Ascending aorta (tissue), 2 donors: Measurements from ENCODE around the gene TCERG1L. TPM values are rescaled to one million over a fixed set of nuclear protein-coding genes. Genes with fewer than 3 reads are reported as not detected.
"Not testable (repeated sequence)": the region's sequence is repeated elsewhere in the genome, so short reads cannot be mapped to it uniquely, and the experiment has no call there.

Source experiments
- DNase-seq, 2 donors: peaks; one replicate each; pipeline ENCODE4 v3.0.0-alpha.2; 2019; ENCODE audit warnings: low spot score in 2 of 2
- H3K27ac ChIP-seq, 2 donors: fragments of 200-600 bp; sonication (generic); one replicate each; pipeline ENCODE4 v1.5.1; 2016 to 2017; ENCODE audit warnings: mild to moderate bottlenecking in 1 of 2
- H3K27me3 ChIP-seq: fragments of 200-600 bp; sonication (generic); one replicate; pipeline ENCODE4 v1.5.1; 2017
- H3K36me3 ChIP-seq, 2 donors: fragments of 200-600 bp; sonication (generic); one replicate each; pipeline ENCODE4 v1.5.1; 2016
- H3K4me1 ChIP-seq, 2 donors: fragments of 200-600 bp; sonication (generic); one replicate each; pipeline ENCODE4 v1.5.1; 2016 to 2017; ENCODE audit warnings: mild to moderate bottlenecking in 1 of 2
- H3K4me3 ChIP-seq, 2 donors: fragments of 200-600 bp; sonication (generic); one replicate each; pipeline ENCODE4 v1.5.1; 2016 to 2017; ENCODE audit warnings: mild to moderate bottlenecking in 1 of 2
- H3K9me3 ChIP-seq, 2 donors: fragments of 200-600 bp; sonication (generic); one replicate each; pipeline ENCODE4 v1.5.1; 2016
- intact Hi-C: fragments of 100-400 bp; cut with DNase I; formaldehyde crosslinking; loops from one replicate; pipeline ENCODE4 v1.15.1; 2023
- total RNA-seq: library from RNA; depleted of rRNA; stranded (reverse); fragments of >200 nt; gene quantifications from one replicate; pipeline ENCODE4 v1.1.0, GENCODE V29; 2016
- TF ChIP-seq, protein P1 (sequence below), 3 experiments: fragments of 200-600 bp in 2 of 3; fragments of 450-650 bp in 1 of 3; sonication (generic) in 2 of 3; IDR thresholded peaks; one replicate each; pipeline ENCODE4 v1.5.1; 2016 to 2019; ENCODE audit warnings: antibody characterized with exemption in 3 of 3, mild to moderate bottlenecking in 1 of 3, moderate library complexity in 1 of 3

Gene TCERG1L
- total RNA-seq, 1 donor from 2014 or later = not detected

DNA sequence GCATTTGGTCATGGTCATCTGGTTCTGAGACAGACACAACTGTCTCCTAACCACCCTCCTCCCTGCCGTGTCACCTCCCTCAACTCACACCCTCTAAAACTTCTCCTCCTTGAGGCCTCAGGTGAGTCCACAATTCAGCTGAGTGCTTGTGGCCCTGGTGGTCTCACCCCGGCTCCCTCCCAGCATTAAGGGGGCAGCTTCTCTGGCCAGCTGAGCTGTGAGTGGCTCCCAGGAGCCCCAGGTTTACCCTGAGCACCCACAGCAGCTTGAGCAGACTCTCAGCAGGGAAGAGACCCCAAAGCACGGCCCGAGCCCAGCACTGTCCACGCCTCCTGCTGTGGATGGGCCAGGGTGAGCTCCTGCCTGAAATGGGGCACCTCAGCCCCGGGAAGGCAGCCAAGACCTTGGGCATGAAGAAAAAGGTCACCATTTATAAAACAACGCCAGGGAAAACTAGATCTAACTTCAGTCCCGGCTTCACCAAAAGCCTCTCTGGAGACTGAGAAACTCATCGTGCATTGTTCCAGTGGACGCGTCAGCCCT, 201.2 kb downstream of the TCERG1L start:
- Histone ChIP-seq H3K9me3 (peaks cover 0 to 7% of the 10 kb centered on the region in 2 donors), H3K27me3 (no peaks in the 10 kb centered on the region), H3K27ac (no peak overlapping the region), H3K4me3 (no peak overlapping the region), H3K36me3 (no peaks in the 10 kb centered on the region), H3K4me1 (no peaks in the 10 kb centered on the region)
- intact Hi-C loops = no loop called here
- no peak for DNase-seq
- TF ChIP-seq, protein P1, sequence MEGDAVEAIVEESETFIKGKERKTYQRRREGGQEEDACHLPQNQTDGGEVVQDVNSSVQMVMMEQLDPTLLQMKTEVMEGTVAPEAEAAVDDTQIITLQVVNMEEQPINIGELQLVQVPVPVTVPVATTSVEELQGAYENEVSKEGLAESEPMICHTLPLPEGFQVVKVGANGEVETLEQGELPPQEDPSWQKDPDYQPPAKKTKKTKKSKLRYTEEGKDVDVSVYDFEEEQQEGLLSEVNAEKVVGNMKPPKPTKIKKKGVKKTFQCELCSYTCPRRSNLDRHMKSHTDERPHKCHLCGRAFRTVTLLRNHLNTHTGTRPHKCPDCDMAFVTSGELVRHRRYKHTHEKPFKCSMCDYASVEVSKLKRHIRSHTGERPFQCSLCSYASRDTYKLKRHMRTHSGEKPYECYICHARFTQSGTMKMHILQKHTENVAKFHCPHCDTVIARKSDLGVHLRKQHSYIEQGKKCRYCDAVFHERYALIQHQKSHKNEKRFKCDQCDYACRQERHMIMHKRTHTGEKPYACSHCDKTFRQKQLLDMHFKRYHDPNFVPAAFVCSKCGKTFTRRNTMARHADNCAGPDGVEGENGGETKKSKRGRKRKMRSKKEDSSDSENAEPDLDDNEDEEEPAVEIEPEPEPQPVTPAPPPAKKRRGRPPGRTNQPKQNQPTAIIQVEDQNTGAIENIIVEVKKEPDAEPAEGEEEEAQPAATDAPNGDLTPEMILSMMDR (IDR thresholded peaks at IDR 0.05) = no peak

DNA sequence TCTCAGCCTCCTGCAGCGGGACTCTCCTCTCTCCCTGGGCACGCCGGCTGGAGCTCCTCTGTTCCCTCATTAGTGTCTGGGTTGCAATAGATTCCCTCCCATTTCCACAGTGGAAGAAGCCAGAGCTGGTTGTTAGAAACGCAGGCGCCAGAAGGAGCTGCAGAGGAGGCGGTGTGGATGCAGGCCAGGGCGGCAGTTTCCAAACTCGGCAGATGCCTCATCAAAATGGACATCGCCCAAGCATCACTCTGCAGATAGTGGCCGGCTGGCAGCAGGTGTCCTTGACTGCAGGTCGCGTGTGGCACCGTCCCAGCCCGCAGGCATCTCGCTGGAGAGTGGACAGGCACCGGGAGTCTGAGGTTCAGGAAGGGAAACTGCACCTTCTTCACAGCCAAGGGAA, 201.8 kb downstream of the TCERG1L start:
- Histone ChIP-seq H3K9me3 (peaks cover 0 to 7% of the 10 kb centered on the region in 2 donors), H3K36me3 (no peaks in the 10 kb centered on the region), H3K4me1 (no peaks in the 10 kb centered on the region), H3K4me3 (no peak overlapping the region), H3K27ac (no peak overlapping the region), H3K27me3 (no peaks in the 10 kb centered on the region)
- TF ChIP-seq, protein P1 (IDR thresholded peaks at IDR 0.05) = no peak
- intact Hi-C loops = no loop called here
- DNase-seq = no peak

DNA sequence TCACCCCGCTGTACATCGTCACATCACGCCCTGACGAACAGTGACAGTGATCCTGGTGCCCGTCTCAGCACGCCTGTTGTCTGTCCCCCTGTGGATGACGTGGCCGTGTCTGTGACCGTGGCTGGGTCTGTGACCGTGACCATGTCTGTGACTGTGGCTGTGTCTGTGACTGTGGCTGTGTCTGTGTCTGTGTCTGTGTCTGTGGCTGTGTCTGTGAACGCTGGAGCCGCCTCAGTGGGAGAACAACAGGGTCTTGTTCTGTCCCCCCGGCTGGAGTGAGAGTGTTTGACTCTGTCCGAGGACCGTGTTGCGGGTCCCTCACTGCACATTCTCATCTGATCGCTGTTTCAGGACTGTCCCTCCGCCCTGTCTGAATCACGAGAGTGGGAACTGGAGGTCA, 202.2 kb downstream of the TCERG1L start:
- no peak for DNase-seq
- TF ChIP-seq, protein P1 (IDR thresholded peaks at IDR 0.05) = no peak
- H3K36me3 ChIP-seq = no peaks in the 10 kb centered on the region
- peaks cover 0 to 7% of the 10 kb centered on the region in 2 donors for H3K9me3 ChIP-seq
- no peak overlapping the region for H3K27ac ChIP-seq
- intact Hi-C loops = no loop called here
- no peaks in the 10 kb centered on the region for H3K4me1 ChIP-seq
- H3K27me3 ChIP-seq = no peaks in the 10 kb centered on the region
- H3K4me3 ChIP-seq = no peak overlapping the region

DNA sequence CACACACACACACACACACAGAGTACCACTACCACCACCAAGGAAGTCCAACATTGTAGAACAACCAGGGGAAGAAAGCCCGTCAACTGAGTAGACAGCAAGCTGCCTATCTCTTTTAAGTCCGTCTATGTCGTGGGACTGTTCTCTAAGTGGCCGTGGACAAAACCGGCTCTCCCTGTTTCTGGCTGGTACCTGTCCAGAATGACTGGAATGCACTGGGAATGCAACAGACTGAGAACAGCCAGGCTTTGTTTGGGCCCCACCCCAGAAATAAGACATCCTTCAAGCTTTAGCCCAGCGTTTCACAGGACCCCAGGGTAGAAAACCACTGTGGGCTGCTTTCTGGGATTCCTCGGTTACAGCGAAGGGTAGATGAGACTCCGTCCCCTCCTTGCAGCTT, 203.6 kb downstream of the TCERG1L start:
- no peak for DNase-seq
- TF ChIP-seq, protein P1 (IDR thresholded peaks at IDR 0.05) = no peak
- H3K4me3 ChIP-seq = no peak overlapping the region
- no peaks in the 10 kb centered on the region for H3K27me3 ChIP-seq
- no peaks in the 10 kb centered on the region for H3K36me3 ChIP-seq
- intact Hi-C loops = no loop called here
- no peak overlapping the region for H3K27ac ChIP-seq
- H3K4me1 ChIP-seq = no peaks in the 10 kb centered on the region
- H3K9me3 ChIP-seq = peaks cover 0 to 7% of the 10 kb centered on the region in 2 donors

DNA sequence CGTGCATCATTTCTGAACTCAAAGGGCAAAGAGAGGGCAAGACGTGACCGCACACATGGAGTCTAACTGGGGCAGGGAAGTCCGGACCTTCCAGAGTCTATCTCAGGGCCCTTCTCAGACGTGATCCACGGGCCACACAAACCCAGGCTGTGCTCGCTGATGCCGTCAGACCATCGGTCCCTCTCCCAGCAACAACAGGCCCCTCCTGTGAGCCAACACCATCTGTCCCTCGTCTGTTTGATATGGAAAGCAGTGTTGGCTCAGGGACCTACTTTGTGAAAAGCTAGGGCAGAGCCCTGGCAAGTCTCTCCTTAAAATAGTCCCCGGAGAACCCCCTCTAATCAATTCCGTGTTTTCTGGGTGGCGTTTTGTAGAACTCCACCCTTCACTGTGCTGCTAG, 208.8 kb downstream of the TCERG1L start:
- no peak for DNase-seq
- H3K36me3 ChIP-seq = no peaks in the 10 kb centered on the region
- no peaks in the 10 kb centered on the region for H3K9me3 ChIP-seq
- TF ChIP-seq, protein P1 (IDR thresholded peaks at IDR 0.05) = no peak
- no peak overlapping the region for H3K27ac ChIP-seq
- intact Hi-C loops = no loop called here
- no peaks in the 10 kb centered on the region for H3K4me1 ChIP-seq
- H3K27me3 ChIP-seq = no peaks in the 10 kb centered on the region
- H3K4me3 ChIP-seq = no peak overlapping the region

DNA sequence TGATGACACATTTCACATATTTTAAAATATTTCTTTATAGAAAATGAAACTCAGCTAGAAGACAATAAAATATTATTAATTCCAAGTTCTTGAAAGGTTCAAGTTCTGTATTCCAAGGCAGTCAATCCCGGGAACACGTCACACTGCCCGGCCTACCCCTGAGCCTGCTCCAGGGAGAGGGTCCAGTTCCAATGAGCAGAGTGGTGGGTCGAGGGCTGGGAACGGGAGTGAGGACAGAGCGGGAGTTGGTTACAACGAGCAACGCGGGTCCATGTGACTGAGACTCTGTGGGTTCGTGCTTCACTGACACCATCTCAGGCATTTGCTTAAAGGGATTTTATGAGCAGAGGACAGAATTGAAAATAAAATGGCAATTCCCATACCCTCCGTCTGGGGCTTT, 209.4 kb downstream of the TCERG1L start:
- Histone ChIP-seq H3K27me3 (no peaks in the 10 kb centered on the region), H3K36me3 (no peaks in the 10 kb centered on the region), H3K4me3 (no peak overlapping the region), H3K4me1 (no peaks in the 10 kb centered on the region), H3K9me3 (no peaks in the 10 kb centered on the region), H3K27ac (no peak overlapping the region)
- TF ChIP-seq, protein P1 (IDR thresholded peaks at IDR 0.05) = no peak
- DNase-seq = no peak
- intact Hi-C loops = no loop called here

DNA sequence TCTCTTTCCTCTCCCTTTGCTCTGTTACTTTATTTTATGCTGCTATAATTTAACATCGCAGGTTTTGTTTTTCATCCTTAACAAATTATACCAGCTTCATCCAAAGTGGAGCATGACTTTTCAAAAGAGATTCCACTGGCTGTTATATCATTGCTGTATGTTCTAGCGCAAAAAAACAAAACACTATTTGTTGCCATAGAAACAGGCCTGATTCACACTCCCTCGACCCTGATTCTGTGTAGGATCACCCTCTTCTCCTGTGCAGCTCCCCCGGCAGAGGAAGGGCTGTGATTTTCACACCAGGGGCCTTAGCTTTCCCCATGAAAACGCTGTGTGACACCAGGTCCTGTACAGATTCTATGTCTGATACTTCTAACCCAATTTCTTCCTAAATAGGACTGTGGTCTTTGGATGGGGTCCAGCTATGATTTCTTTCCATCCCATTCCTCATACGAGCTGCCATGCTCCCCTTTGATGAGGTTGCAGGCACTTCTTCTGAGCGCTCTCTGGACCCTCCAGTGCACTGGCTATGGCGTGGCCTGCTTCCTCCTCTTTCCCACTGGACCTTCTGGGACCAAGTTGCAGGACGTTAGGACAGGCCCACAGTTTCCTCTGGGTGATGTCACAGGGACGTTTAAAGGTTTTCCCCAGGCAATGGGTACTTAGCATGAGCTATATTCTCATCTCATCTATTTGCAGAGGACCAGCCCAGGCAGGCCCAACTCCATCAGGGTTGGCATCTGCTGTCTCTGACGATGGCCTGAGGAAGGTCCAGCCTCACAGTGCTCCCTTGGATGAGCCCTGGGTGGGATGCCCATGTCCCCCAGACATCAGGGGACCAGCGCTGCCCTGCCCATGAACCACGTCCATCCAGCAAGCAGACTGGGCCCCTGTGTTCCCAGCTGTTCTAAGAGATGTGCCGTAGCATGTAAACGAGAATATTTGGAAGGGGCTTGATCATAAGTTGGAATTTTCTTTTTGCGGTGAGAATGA, 210.8 kb downstream of the TCERG1L start:
- H3K27me3 ChIP-seq, H3K27ac ChIP-seq, DNase-seq, intact Hi-C loops, H3K36me3 ChIP-seq, H3K9me3 ChIP-seq, H3K4me1 ChIP-seq, H3K4me3 ChIP-seq: not testable (repeated sequence)
